CD4-positive, CD25-positive, alpha-beta regulatory T cell (primary cell): ENCODE measurements around the gene DHRS1. TPM values are rescaled to one million over a fixed set of nuclear protein-coding genes. Genes with fewer than 3 reads are reported as not detected.

Source experiments
- ATAC-seq, 2 donors: fragments of 150-1000 bp; cut with Tn5 transposase; one replicate each; pipeline ENCODE4 v1.10.0; 2021; ENCODE audit warnings: low read depth in 2 of 2, moderate number of reproducible peaks in 2 of 2, moderate library complexity in 1 of 2
- DNase-seq, 3 donors: peaks; one replicate each; pipeline versions ENCODE4 v3.0.0 to v3.0.0-alpha.2; 2012 to 2022; ENCODE audit warnings: mixed read lengths in 1 of 3
- H3K27ac ChIP-seq: one replicate; pipeline ENCODE4 v1.7.0; 2013; ENCODE audit warnings: mild to moderate bottlenecking, low read length; ENCODE audit not compliant: insufficient read depth, poor library complexity, severe bottlenecking
- H3K27me3 ChIP-seq: one replicate; pipeline ENCODE4 v1.7.0; 2013; ENCODE audit warnings: low read length; ENCODE audit not compliant: control insufficient read depth, insufficient read depth
- H3K36me3 ChIP-seq: one replicate; pipeline ENCODE4 v1.7.0; 2013; ENCODE audit warnings: mild to moderate bottlenecking, low read length, moderate library complexity; ENCODE audit not compliant: control insufficient read depth, insufficient read depth
- H3K4me1 ChIP-seq: 2 replicates; pipeline ENCODE4 v1.7.0; 2013; ENCODE audit warnings: mild to moderate bottlenecking, low read length; ENCODE audit not compliant: insufficient read depth, control insufficient read depth, poor library complexity, severe bottlenecking
- H3K4me3 ChIP-seq: one replicate; pipeline ENCODE4 v1.7.0; 2013; ENCODE audit warnings: low read depth, mild to moderate bottlenecking, low read length, moderate library complexity
- H3K9me3 ChIP-seq, 2 experiments: 1 replicate in 1 of 2; 2 replicates in 1 of 2; pipeline ENCODE4 v1.7.0; 2013; ENCODE audit warnings: low read length in 2 of 2, mild to moderate bottlenecking in 1 of 2, moderate library complexity in 1 of 2; ENCODE audit not compliant: control insufficient read depth in 2 of 2
- H3K27ac Mint-ChIP-seq, 3 donors: one replicate each; pipeline ENCODE4 v1.8.0; 2020 to 2022; ENCODE audit warnings: mild to moderate bottlenecking in 3 of 3, mixed read lengths in 3 of 3, moderate library complexity in 2 of 3
- H3K27me3 Mint-ChIP-seq: one replicate; pipeline ENCODE4 v1.8.0; 2022; ENCODE audit warnings: mild to moderate bottlenecking, mixed read lengths
- H3K36me3 Mint-ChIP-seq: one replicate; pipeline ENCODE4 v1.8.0; 2020; ENCODE audit warnings: mixed read lengths
- H3K4me1 Mint-ChIP-seq, 4 donors: one replicate each; pipeline ENCODE4 v1.8.0; 2020 to 2022; ENCODE audit warnings: mixed read lengths in 4 of 4, mild to moderate bottlenecking in 1 of 4
- H3K4me3 Mint-ChIP-seq, 4 donors: one replicate each; pipeline ENCODE4 v1.8.0; 2020 to 2022; ENCODE audit warnings: mild to moderate bottlenecking in 4 of 4, mixed read lengths in 4 of 4, moderate library complexity in 3 of 4
- H3K9me3 Mint-ChIP-seq, 7 donors: one replicate each; pipeline ENCODE4 v1.8.0; 2020 to 2022; ENCODE audit warnings: mixed read lengths in 7 of 7, mild to moderate bottlenecking in 3 of 7, moderate library complexity in 2 of 7
- polyA plus RNA-seq, 4 donors: library from polyadenylated mRNA; unstranded; fragments of 300-500 nt; fragmentation: Illumina TruSeq; gene quantifications; one replicate each; pipeline ENCODE4 v1.2.3, GENCODE V29; 2021
- total RNA-seq: library from RNA; stranded (reverse); gene quantifications from one replicate; pipeline ENCODE4 v1.2.3, GENCODE V29; 2022

Gene DHRS1
- total and polyA plus RNA-seq, 5 donors from 2014 or later: 21.7 to 48.5 (median 32.5) TPM

DNA sequence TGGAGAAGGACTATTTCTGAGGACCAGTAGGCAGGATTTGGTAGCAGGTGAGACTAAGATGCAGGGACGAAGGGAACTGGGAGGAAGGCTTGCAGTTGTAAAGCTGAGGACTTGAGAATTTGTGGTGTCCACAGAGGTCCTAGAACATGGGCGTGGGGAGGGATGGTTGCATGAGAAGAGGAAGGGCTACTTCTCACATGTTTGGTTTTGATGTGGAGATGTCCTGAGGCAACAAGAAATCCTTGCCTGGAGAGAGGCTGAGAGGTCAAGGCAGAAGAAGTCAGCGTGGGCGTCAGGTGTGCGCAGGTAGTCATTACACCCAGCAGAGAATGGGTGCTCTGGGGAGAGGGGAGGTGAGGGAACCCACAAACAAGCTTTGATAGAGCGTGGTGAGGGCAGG, 22.5 kb downstream of the DHRS1 start:
- DNase-seq: no peak
- Histone ChIP-seq H3K9me3 (no peaks in the 10 kb centered on the region), H3K4me3 (no peak overlapping the region), H3K27ac (no peak overlapping the region), H3K36me3 (no peaks in the 10 kb centered on the region), H3K4me1 (peaks cover 35% of the 10 kb centered on the region), H3K27me3 (no peaks in the 10 kb centered on the region)
- H3K9me3 Mint-ChIP-seq: no peaks in the 10 kb centered on the region
- peak overlapping the region in 2 of 3 donors; percentile 62 to 89 for H3K27ac Mint-ChIP-seq
- no peaks in the 10 kb centered on the region for H3K36me3 Mint-ChIP-seq
- peaks cover 19 to 59% (median 36%) of the 10 kb centered on the region in 4 donors for H3K4me1 Mint-ChIP-seq
- no peak overlapping the region for H3K4me3 Mint-ChIP-seq
- no peaks in the 10 kb centered on the region for H3K27me3 Mint-ChIP-seq
- no peak for ATAC-seq

DNA sequence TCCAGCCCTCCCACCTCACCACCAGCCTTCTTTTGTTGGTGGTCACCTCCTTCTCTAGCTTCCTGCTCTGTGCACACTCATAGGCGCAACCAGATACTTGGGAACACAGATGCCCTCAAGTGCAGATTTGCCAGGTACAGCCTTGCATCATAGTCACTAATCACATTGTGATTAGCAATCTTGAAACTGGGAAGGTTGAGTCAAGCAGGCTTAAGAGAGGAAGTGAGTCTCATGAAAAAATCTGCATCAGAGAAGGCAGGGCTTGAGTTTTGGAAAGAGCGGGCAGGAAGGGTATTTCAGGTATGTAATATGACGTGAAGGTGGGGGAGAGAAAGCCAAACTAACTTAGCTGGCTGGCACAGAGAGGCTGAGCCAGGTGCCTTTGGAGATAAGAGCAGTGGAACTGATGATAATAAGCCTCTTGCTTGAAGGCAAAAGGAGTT, 25.5 kb downstream of the DHRS1 start:
- Histone ChIP-seq H3K4me3 (peak overlapping the region; percentile 46), H3K9me3 (no peaks in the 10 kb centered on the region), H3K27me3 (no peaks in the 10 kb centered on the region), H3K4me1 (peaks cover 37% of the 10 kb centered on the region), H3K27ac (peak overlapping the region; percentile 98), H3K36me3 (peaks cover 2% of the 10 kb centered on the region)
- ATAC-seq (peak in 1 of 2 donors; percentile 2), DNase-seq (peak; percentile 13 to 76 (median 57))
- H3K4me1 Mint-ChIP-seq: peaks cover 30 to 62% (median 44%) of the 10 kb centered on the region in 4 donors
- peak overlapping the region; percentile 45 to 98 (median 97) for H3K27ac Mint-ChIP-seq
- no peaks in the 10 kb centered on the region for H3K27me3 Mint-ChIP-seq
- no peaks in the 10 kb centered on the region for H3K9me3 Mint-ChIP-seq
- peak overlapping the region; percentile 16 to 68 (median 57) for H3K4me3 Mint-ChIP-seq
- no peaks in the 10 kb centered on the region for H3K36me3 Mint-ChIP-seq

DNA sequence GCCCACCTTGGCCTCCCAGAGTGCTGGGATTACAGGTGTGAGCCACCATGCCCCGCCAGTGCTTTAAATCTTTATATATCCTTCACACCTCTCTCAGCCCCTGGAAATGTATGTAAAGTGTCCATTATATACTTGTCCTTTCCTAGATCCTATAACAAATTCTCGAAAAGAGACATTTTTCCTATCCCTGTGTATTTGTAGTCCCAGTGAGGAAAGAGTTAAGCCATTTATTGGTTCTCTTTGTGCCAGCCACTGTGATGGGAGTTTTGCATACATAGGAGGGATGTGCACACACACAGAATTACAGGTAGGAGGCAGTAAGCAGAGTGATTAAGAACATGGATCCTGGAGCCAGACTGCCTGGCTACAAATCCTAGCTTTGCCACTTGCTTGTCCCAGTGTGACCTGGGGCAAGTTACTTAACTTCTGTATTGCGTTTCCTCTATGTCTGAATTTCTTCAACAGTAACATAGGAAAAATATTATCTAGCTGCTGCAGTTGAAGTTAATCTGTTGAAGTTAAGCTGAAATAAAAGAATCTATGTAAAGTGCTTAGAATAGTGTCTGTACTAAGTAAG, 26.1 kb downstream of the DHRS1 start:
- Histone ChIP-seq H3K4me1 (peaks cover 32% of the 10 kb centered on the region), H3K27ac (peak overlapping the region; percentile 98), H3K4me3 (peak overlapping the region; percentile 46), H3K9me3 (no peaks in the 10 kb centered on the region), H3K27me3 (no peaks in the 10 kb centered on the region), H3K36me3 (peaks cover 6% of the 10 kb centered on the region)
- peaks cover 26 to 56% (median 40%) of the 10 kb centered on the region in 4 donors for H3K4me1 Mint-ChIP-seq
- no peaks in the 10 kb centered on the region for H3K27me3 Mint-ChIP-seq
- H3K36me3 Mint-ChIP-seq: no peaks in the 10 kb centered on the region
- ATAC-seq (no peak), DNase-seq (peak in 1 of 3 donors; percentile 21)
- H3K9me3 Mint-ChIP-seq: no peaks in the 10 kb centered on the region
- H3K27ac Mint-ChIP-seq: peak overlapping the region; percentile 45 to 98 (median 97)
- H3K4me3 Mint-ChIP-seq: peak overlapping the region; percentile 16 to 68 (median 57)

- H3K4me1 ChIP-seq: peaks cover 32% of the 10 kb centered on the region
- H3K4me3 ChIP-seq: peak overlapping the region; percentile 71
Measured at GRCh38 chr14:24272467-24272866, 27.1 kb downstream of the DHRS1 start.

GRCh38 chr14:24271834-24272263, 27.7 kb downstream of the DHRS1 start:
- DNase-seq: no peak
- Mint-ChIP-seq H3K27me3 (no peaks in the 10 kb centered on the region), H3K4me3 (peak overlapping the region; percentile 78 to 94 (median 82)), H3K9me3 (no peaks in the 10 kb centered on the region), H3K27ac (peak overlapping the region; percentile 97 to 100 (median 99)), H3K36me3 (peaks cover 6% of the 10 kb centered on the region), H3K4me1 (peaks cover 23 to 51% (median 34%) of the 10 kb centered on the region in 4 donors)
- Histone ChIP-seq H3K9me3 (no peaks in the 10 kb centered on the region), H3K4me1 (peaks cover 32% of the 10 kb centered on the region), H3K36me3 (peaks cover 13% of the 10 kb centered on the region), H3K27me3 (no peaks in the 10 kb centered on the region), H3K4me3 (peak overlapping the region; percentile 71), H3K27ac (peak overlapping the region; percentile 98)
- ATAC-seq: no peak

More at GRCh38 chr14:24272467-24272866, 27.1 kb downstream of the DHRS1 start:
- no peaks in the 10 kb centered on the region for H3K9me3 Mint-ChIP-seq
- H3K4me3 Mint-ChIP-seq: peak overlapping the region; percentile 63 to 94 (median 82)
- peak overlapping the region; percentile 97 to 100 (median 99) for H3K27ac Mint-ChIP-seq
- peaks cover under 1% of the 10 kb centered on the region for H3K36me3 Mint-ChIP-seq
- no peak for ATAC-seq
- H3K27me3 Mint-ChIP-seq: no peaks in the 10 kb centered on the region
- DNase-seq: no peak
- peak overlapping the region; percentile 98 for H3K27ac ChIP-seq
- no peaks in the 10 kb centered on the region for H3K27me3 ChIP-seq
- H3K4me1 Mint-ChIP-seq: peaks cover 23 to 50% (median 36%) of the 10 kb centered on the region in 4 donors
- no peaks in the 10 kb centered on the region for H3K9me3 ChIP-seq
- peaks cover 7% of the 10 kb centered on the region for H3K36me3 ChIP-seq

- peaks cover 23 to 53% (median 33%) of the 10 kb centered on the region in 4 donors for H3K4me1 Mint-ChIP-seq
- Histone ChIP-seq H3K27me3 (no peaks in the 10 kb centered on the region), H3K4me3 (peak within 1 kb of the TSS; percentile 79), H3K36me3 (peaks cover 19% of the 10 kb centered on the region), H3K27ac (peak within 1 kb of the TSS; percentile 98), H3K4me1 (peaks cover 32% of the 10 kb centered on the region), H3K9me3 (no peaks in the 10 kb centered on the region)
- H3K27ac Mint-ChIP-seq: peak within 1 kb of the TSS; percentile 97 to 100 (median 99)
- peak; percentile 92 to 94 for ATAC-seq
- H3K4me3 Mint-ChIP-seq: peak within 1 kb of the TSS; percentile 86 to 95 (median 92)
- DNase-seq: peak; percentile 88 to 98 (median 96)
- H3K36me3 Mint-ChIP-seq: peaks cover 12% of the 10 kb centered on the region
- H3K9me3 Mint-ChIP-seq: no peaks in the 10 kb centered on the region
- H3K27me3 Mint-ChIP-seq: no peaks in the 10 kb centered on the region
Measured at GRCh38 chr14:24271134-24271833, 28.3 kb downstream of the DHRS1 start, which contains the start of gene RABGGTA. Gene RABGGTA, minus strand, starts transcription at chr14:24271597. Its CDS starts 482 bp downstream, at chr14:24271115.

DNA sequence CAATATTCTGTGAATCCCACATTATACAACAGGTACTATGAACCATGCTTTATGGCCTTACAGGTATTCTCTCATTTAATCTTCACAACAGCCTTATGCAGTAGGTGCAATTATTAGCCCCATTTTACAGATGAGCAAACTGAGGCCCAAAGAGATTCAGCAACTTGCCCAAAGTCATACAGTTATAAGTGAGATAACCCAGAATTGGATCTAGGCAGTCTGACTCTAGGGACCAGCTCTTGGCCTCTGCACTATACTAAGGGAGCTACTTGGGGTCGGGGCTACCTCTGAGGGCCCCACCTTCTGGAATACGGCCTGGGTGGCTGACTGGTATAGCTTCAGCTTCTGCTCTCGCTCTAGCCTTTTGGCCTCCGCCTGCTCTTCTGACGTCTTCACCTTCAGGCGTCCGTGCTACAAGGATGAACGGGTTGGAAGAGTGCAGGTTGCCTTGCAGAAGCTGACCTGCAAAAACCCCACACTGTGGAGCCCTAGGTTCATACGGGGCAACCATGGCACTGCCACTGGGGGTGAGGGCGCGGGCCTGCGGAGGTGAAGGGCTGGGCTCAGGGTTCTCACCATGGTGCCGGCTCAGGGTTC, 28.9 kb downstream of the DHRS1 start:
- Histone ChIP-seq H3K4me1 (peaks cover 32% of the 10 kb centered on the region), H3K27ac (peak overlapping the region; percentile 98), H3K27me3 (no peaks in the 10 kb centered on the region), H3K36me3 (peaks cover 23% of the 10 kb centered on the region), H3K9me3 (no peaks in the 10 kb centered on the region), H3K4me3 (peak overlapping the region; percentile 79)
- no peaks in the 10 kb centered on the region for H3K9me3 Mint-ChIP-seq
- DNase-seq (no peak), ATAC-seq (no peak)
- peaks cover 23 to 53% (median 33%) of the 10 kb centered on the region in 4 donors for H3K4me1 Mint-ChIP-seq
- H3K4me3 Mint-ChIP-seq: peak overlapping the region; percentile 86 to 95 (median 92)
- H3K27me3 Mint-ChIP-seq: no peaks in the 10 kb centered on the region
- peaks cover 17% of the 10 kb centered on the region for H3K36me3 Mint-ChIP-seq
- peak overlapping the region in 2 of 3 donors; percentile 97 to 98 for H3K27ac Mint-ChIP-seq
